ENCODE measurements around the gene MEDAG.
A peak's percentile ranks its signal among the peaks of the same experiment; 100 is the strongest.

MEDAG gene

GRCh38 chr13:30895773-30896172, 10.3 kb upstream of the MEDAG start:
- H3K4me3 Mint-ChIP-seq: no peak overlapping the region
- H3K4me1 Mint-ChIP-seq: peaks cover 13% of the 10 kb centered on the region
- H3K36me3 Mint-ChIP-seq (ENCODE audit: low read depth): no peaks in the 10 kb centered on the region
- H3K27ac Mint-ChIP-seq: peak overlapping the region; percentile 33 to 70 (median 38)
- peaks cover 14% of the 10 kb centered on the region for H3K27me3 Mint-ChIP-seq (ENCODE audit: low read depth)
- TF ChIP-seq CTCF (IDR thresholded peaks at IDR 0.05; ENCODE audit: unreplicated experiment in 3 of 3): no peak
- no peaks in the 10 kb centered on the region for H3K9me3 Mint-ChIP-seq

- H3K4me1 Mint-ChIP-seq: peaks cover 11% of the 10 kb centered on the region
- H3K27ac Mint-ChIP-seq: no peak overlapping the region
- no peaks in the 10 kb centered on the region for H3K9me3 Mint-ChIP-seq
- no peaks in the 10 kb centered on the region for H3K36me3 Mint-ChIP-seq (ENCODE audit: low read depth)
- peaks cover 18% of the 10 kb centered on the region for H3K27me3 Mint-ChIP-seq (ENCODE audit: low read depth)
- no peak for TF ChIP-seq CTCF (IDR thresholded peaks at IDR 0.05; ENCODE audit: unreplicated experiment in 3 of 3)
- H3K4me3 Mint-ChIP-seq: no peak overlapping the region
Observed at GRCh38 chr13:30898070-30898469, 8.0 kb upstream of the MEDAG start.

- peaks cover 10% of the 10 kb centered on the region for H3K4me1 Mint-ChIP-seq
- TF ChIP-seq CTCF (IDR thresholded peaks at IDR 0.05; ENCODE audit: unreplicated experiment in 3 of 3): no peak
- no peaks in the 10 kb centered on the region for H3K9me3 Mint-ChIP-seq
- H3K27me3 Mint-ChIP-seq (ENCODE audit: low read depth): peaks cover 24% of the 10 kb centered on the region
- no peaks in the 10 kb centered on the region for H3K36me3 Mint-ChIP-seq (ENCODE audit: low read depth)
- H3K27ac Mint-ChIP-seq: peak overlapping the region in 1 of 3 experiments; percentile 42
- H3K4me3 Mint-ChIP-seq: no peak overlapping the region
Observed at GRCh38 chr13:30898678-30899241, 7.3 kb upstream of the MEDAG start.

- no peaks in the 10 kb centered on the region for H3K9me3 Mint-ChIP-seq
- H3K27me3 Mint-ChIP-seq (ENCODE audit: low read depth): peaks cover 41% of the 10 kb centered on the region
- no peak overlapping the region for H3K27ac Mint-ChIP-seq
- no peaks in the 10 kb centered on the region for H3K36me3 Mint-ChIP-seq (ENCODE audit: low read depth)
- TF ChIP-seq CTCF (IDR thresholded peaks at IDR 0.05; ENCODE audit: unreplicated experiment in 3 of 3): no peak
- H3K4me3 Mint-ChIP-seq: no peak overlapping the region
- peaks cover 14% of the 10 kb centered on the region for H3K4me1 Mint-ChIP-seq
Observed at GRCh38 chr13:30900436-30900835, 5.6 kb upstream of the MEDAG start.

- H3K4me3 Mint-ChIP-seq: no peak overlapping the region
- no peak overlapping the region for H3K27ac Mint-ChIP-seq
- no peaks in the 10 kb centered on the region for H3K36me3 Mint-ChIP-seq (ENCODE audit: low read depth)
- H3K27me3 Mint-ChIP-seq (ENCODE audit: low read depth): peaks cover 46% of the 10 kb centered on the region
- H3K9me3 Mint-ChIP-seq: no peaks in the 10 kb centered on the region
- H3K4me1 Mint-ChIP-seq: peaks cover 11% of the 10 kb centered on the region
- no peak for TF ChIP-seq CTCF (IDR thresholded peaks at IDR 0.05; ENCODE audit: unreplicated experiment in 3 of 3)
Observed at GRCh38 chr13:30900952-30901749, 4.9 kb upstream of the MEDAG start.

DNA sequence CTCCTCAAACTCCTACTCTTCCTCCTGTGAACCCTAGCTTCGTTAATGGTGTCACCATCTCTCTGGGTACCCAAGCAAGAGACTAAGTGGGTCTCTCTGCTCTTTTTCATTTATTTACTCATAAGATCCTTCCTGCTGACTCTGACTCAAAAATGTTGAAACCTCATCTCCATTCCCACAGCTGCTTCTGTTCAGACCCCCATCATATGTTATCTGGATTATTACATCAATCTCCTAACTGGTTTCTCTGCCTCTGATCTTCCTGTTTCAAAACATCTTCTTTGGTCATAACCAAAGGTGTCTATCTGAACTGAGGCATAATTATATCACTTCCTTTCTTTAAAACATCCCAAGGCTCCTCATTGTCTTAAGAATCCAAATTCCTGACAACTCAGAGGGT, 2.0 kb upstream of the MEDAG start:
- no peaks in the 10 kb centered on the region for H3K36me3 Mint-ChIP-seq (ENCODE audit: low read depth)
- TF ChIP-seq CTCF (IDR thresholded peaks at IDR 0.05; ENCODE audit: unreplicated experiment in 3 of 3): no peak
- no peaks in the 10 kb centered on the region for H3K9me3 Mint-ChIP-seq
- H3K4me1 Mint-ChIP-seq: peaks cover 30% of the 10 kb centered on the region
- H3K27ac Mint-ChIP-seq: no peak overlapping the region
- H3K27me3 Mint-ChIP-seq (ENCODE audit: low read depth): peaks cover 53% of the 10 kb centered on the region
- H3K4me3 Mint-ChIP-seq: no peak overlapping the region

All from nephron (organoid).